MCF 10A (cell line): Measurements from ENCODE around the gene CACNA1C. TPM values are rescaled to one million over a fixed set of nuclear protein-coding genes. Genes with fewer than 3 reads are reported as not detected.

Experiments used
- BruUV-seq: library from RNA; stranded (reverse); fragments of 400-500 nt; replicated peaks from 2 replicates; lab custom pipeline; 2021; lab: Mats Ljungman, UMichigan
- CTCF ChIA-PET: fragments of 300-600 bp; sonication (Branson Sonifier 250); formaldehyde crosslinking; extraction: SDS; loops from one replicate; lab custom pipeline; 2021; ENCODE audit warnings: antibody characterized with exemption, inconsistent platforms; lab: Yijun Ruan, JAX
- POLR2A ChIA-PET: fragments of 300-600, 350-650 bp; sonication (Branson Sonifier 250); formaldehyde crosslinking; extraction: SDS; loops from one replicate; lab custom pipeline; 2020; ENCODE audit warnings: antibody characterized with exemption, inconsistent platforms; lab: Yijun Ruan, JAX
- DNase-seq: peaks from one replicate; pipeline ENCODE4 v3.0.0-alpha.2; 2018; ENCODE audit not compliant: unreplicated experiment
- H3K27ac Mint-ChIP-seq: one replicate; pipeline ENCODE4 v1.8.0; 2022; ENCODE audit warnings: mild to moderate bottlenecking, low read depth, mixed read lengths; ENCODE audit not compliant: unreplicated experiment
- H3K27me3 Mint-ChIP-seq: one replicate; pipeline ENCODE4 v1.8.0; 2022; ENCODE audit warnings: mixed read lengths; ENCODE audit not compliant: insufficient read depth, unreplicated experiment
- H3K36me3 Mint-ChIP-seq: one replicate; pipeline ENCODE4 v1.8.0; 2022; ENCODE audit warnings: mild to moderate bottlenecking, moderate library complexity, mixed read lengths; ENCODE audit not compliant: insufficient read depth, unreplicated experiment
- H3K4me1 Mint-ChIP-seq: one replicate; pipeline ENCODE4 v1.8.0; 2022; ENCODE audit warnings: mixed read lengths; ENCODE audit not compliant: insufficient read depth, unreplicated experiment
- H3K4me3 Mint-ChIP-seq: one replicate; pipeline ENCODE4 v1.8.0; 2022; ENCODE audit warnings: mild to moderate bottlenecking, moderate library complexity, mixed read lengths; ENCODE audit not compliant: unreplicated experiment
- H3K9me3 Mint-ChIP-seq: one replicate; pipeline ENCODE4 v1.8.0; 2022; ENCODE audit warnings: mixed read lengths; ENCODE audit not compliant: unreplicated experiment
- intact Hi-C: fragments of 100-400 bp; cut with micrococcal nuclease; formaldehyde crosslinking; loops from 2 replicates; pipeline ENCODE4 v1.14.1; 2022
- total RNA-seq: library from RNA; stranded (reverse); gene quantifications from 2 replicates; pipeline ENCODE4 v1.2.3, GENCODE V29; 2022
- TF ChIP-seq, protein P1 (sequence below): fragments of 200-600 bp; IDR thresholded peaks from one replicate; pipeline ENCODE4 v1.8.0; 2022; ENCODE audit warnings: antibody characterized with exemption, mild to moderate bottlenecking; ENCODE audit not compliant: unreplicated experiment

CACNA1C gene
- total RNA-seq, 1 experiment from 2014 or later = not detected

DNA sequence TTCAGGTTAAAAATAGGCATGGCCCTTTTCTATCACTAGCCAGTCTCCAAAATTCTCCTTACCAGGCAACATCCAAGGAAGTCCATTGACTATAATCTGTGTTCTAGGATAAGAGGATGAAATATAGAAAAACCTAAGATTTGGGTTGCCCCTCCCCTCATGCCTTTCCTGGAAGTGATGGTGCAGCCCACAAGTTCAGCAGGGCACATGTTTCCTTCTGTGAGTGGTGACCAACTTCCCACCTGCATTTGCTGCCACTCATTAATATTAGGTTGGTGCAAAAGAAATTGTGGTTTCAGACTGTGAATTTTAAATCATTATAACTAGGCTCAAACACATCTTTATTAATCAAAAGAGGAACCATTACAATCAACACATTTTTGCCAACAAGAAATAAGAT, 491.4 kb downstream of the CACNA1C start:
- intact Hi-C loops = no loop called here
- Mint-ChIP-seq H3K27me3 (peaks cover 11% of the 10 kb centered on the region), H3K4me1 (no peaks in the 10 kb centered on the region), H3K9me3 (no peaks in the 10 kb centered on the region), H3K36me3 (no peaks in the 10 kb centered on the region), H3K4me3 (no peak overlapping the region), H3K27ac (no peak overlapping the region)
- ChIA-PET CTCF (no interaction called here), POLR2A (interaction anchor here (0.9 kb wide), 1 partner anchor 456 kb away, joined by 5 read pairs; no protein-coding TSS in a partner anchor)
- DNase-seq = no peak
- TF ChIP-seq, protein P1, sequence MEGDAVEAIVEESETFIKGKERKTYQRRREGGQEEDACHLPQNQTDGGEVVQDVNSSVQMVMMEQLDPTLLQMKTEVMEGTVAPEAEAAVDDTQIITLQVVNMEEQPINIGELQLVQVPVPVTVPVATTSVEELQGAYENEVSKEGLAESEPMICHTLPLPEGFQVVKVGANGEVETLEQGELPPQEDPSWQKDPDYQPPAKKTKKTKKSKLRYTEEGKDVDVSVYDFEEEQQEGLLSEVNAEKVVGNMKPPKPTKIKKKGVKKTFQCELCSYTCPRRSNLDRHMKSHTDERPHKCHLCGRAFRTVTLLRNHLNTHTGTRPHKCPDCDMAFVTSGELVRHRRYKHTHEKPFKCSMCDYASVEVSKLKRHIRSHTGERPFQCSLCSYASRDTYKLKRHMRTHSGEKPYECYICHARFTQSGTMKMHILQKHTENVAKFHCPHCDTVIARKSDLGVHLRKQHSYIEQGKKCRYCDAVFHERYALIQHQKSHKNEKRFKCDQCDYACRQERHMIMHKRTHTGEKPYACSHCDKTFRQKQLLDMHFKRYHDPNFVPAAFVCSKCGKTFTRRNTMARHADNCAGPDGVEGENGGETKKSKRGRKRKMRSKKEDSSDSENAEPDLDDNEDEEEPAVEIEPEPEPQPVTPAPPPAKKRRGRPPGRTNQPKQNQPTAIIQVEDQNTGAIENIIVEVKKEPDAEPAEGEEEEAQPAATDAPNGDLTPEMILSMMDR = no peak
- no TSS peak for BruUV-seq

DNA sequence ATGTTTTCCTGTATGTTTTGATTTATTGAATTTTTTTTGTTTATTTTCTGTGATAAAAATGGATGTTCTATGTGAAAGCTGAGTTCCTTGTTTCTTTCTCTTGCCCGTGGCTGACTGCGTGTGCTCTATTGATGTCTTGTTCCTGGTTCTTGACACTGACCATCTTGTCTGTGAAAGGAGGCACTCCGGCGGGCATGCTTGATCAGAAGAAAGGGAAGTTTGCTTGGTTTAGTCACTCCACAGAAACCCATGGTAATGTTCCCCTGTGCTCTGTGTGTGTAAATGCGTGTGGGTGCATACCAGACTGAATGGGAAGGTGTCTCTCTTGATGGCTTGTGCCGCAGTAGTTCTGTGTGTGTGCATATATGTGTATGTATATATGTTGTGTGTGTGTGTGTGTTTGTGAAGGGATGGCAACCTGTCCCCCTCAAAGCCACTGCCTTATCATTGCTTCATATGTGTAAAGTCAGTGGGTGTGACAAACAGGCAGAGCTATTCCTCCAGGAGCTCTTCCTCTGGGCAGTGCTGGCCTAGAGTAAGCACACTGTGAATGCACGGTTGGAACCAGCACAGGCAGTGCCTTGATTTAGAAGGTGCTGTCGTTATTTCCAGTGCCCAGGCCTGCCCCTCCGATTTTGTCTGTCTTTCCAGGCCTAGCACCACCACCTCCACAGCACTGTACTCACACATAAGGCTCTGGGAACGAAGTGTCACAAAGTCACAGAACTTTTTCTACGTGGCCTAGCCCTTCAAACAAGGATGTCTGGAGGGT, 494.7 kb downstream of the CACNA1C start:
- peaks cover 11% of the 10 kb centered on the region for H3K27me3 Mint-ChIP-seq

DNA sequence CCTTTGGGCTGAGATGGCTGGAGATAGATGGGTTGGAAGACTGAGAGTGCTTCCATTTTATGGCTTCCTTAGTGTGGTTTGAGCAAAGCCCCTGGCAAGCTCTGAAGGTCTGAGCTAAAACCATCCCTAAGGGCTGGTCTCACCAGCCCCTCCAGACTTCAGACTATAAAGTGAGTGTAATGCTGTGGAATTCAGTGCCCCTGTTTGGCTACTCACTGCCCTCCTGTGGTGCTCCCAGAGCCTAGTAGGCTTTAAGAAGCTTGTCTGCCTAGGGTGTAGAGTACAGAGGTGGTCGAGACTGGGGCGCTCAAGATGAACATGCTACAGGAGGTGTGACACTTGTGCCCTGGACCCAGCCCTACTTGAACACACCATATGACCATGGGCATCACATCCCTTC, 495.3 kb downstream of the CACNA1C start:
- Mint-ChIP-seq H3K36me3 (no peaks in the 10 kb centered on the region), H3K9me3 (no peaks in the 10 kb centered on the region), H3K4me3 (no peak overlapping the region), H3K27me3 (peaks cover 11% of the 10 kb centered on the region), H3K4me1 (no peaks in the 10 kb centered on the region), H3K27ac (no peak overlapping the region)
- POLR2A ChIA-PET = interaction anchor here (0.5 kb wide), 1 partner anchor 353 kb away, joined by 3 read pairs; no protein-coding TSS in a partner anchor
- no TSS peak for BruUV-seq
- CTCF ChIA-PET = interaction anchor here (0.6 kb wide), 1 partner anchor 163 kb away, joined by 3 read pairs; no protein-coding TSS in a partner anchor
- intact Hi-C loops = no loop called here
- no peak for DNase-seq
- TF ChIP-seq, protein P1 = no peak

More for the DNA sequence above, 494.7 kb downstream of the CACNA1C start:
- no peaks in the 10 kb centered on the region for H3K9me3 Mint-ChIP-seq
- DNase-seq = no peak
- intact Hi-C loops = no loop called here
- TF ChIP-seq, protein P1 = no peak
- ChIA-PET POLR2A (interaction anchor here (0.5 kb wide), 1 partner anchor 354 kb away, joined by 3 read pairs; no protein-coding TSS in a partner anchor), CTCF (interaction anchor here (0.6 kb wide), 1 partner anchor 162 kb away, joined by 3 read pairs; no protein-coding TSS in a partner anchor)
- H3K4me1 Mint-ChIP-seq = no peaks in the 10 kb centered on the region
- H3K4me3 Mint-ChIP-seq = no peak overlapping the region
- BruUV-seq = no TSS peak
- H3K36me3 Mint-ChIP-seq = no peaks in the 10 kb centered on the region
- H3K27ac Mint-ChIP-seq = no peak overlapping the region
